DOHH2 (cell line): Measurements from ENCODE around the gene SGCD.

Experiments used
- CTCF ChIP-seq: fragments of 200-600 bp; sonication (generic); IDR thresholded peaks from one replicate; pipeline ENCODE4 v1.5.1; 2014; ENCODE audit warnings: antibody characterized with exemption, mild to moderate bottlenecking, low read depth, low read length; ENCODE audit not compliant: poor library complexity, severe bottlenecking
- EZH2phosphoT487 ChIP-seq: fragments of 200-600 bp; sonication (generic); IDR thresholded peaks from 2 replicates; pipeline ENCODE4 v1.6.1; 2017; ENCODE audit warnings: borderline replicate concordance, mild to moderate bottlenecking, antibody characterized with exemption, low read length, moderate library complexity, mixed read lengths

- no peak for TF ChIP-seq CTCF
- no peak for TF ChIP-seq EZH2phosphoT487
Observed at GRCh38 chr5:156774273-156774672, 447.3 kb downstream of the SGCD start.
